SK-N-SH (cell line): ENCODE data around the gene CCDC160. TPM values are rescaled to one million over a fixed set of nuclear protein-coding genes. Genes with fewer than 3 reads are reported as not detected.
"Not testable (repeated sequence)": the region's sequence is repeated elsewhere in the genome, so short reads cannot be mapped to it uniquely, and the experiment has no call there.

ENCODE experiments used
- CTCF ChIA-PET: fragments of 300-600, 350-600 bp; formaldehyde crosslinking; extraction: SDS; loops from one replicate; lab custom pipeline; 2021; lab: Yijun Ruan, JAX
- POLR2A ChIA-PET: fragments of 350-600 bp; sonication (Branson Sonifier 250); formaldehyde crosslinking; extraction: SDS; loops from one replicate; lab custom pipeline; 2020; ENCODE audit warnings: antibody characterized with exemption, inconsistent platforms; lab: Yijun Ruan, JAX
- DNase-seq: peaks from one replicate; pipeline ENCODE4 v3.0.0; 2012
- H2AFZ ChIP-seq: fragments of 200-600 bp; sonication (generic); 2 replicates; pipeline ENCODE4 v1.8.1; 2016; ENCODE audit warnings: antibody characterized with exemption, mild to moderate bottlenecking, low read depth
- H3F3A ChIP-seq: fragments of 200-600 bp; sonication (generic); replicated peaks from 2 replicates; pipeline ENCODE3; 2016; ENCODE audit warnings: antibody characterized with exemption, mild to moderate bottlenecking; ENCODE audit not compliant: insufficient read depth
- H3K27ac ChIP-seq, 2 experiments: fragments of 200-500 bp in 1 of 2; fragments of 200-600 bp in 1 of 2; sonication (Bioruptor generic) in 1 of 2; sonication (generic), shearing (Covaris generic) in 1 of 2; 2 replicates each; pipeline versions ENCODE4 v1.5.1 to v1.6.1; 2014 to 2016; ENCODE audit warnings: low read depth in 2 of 2, inconsistent platforms in 1 of 2, low read length in 1 of 2, mild to moderate bottlenecking in 1 of 2, mixed read lengths in 1 of 2
- H3K27me3 ChIP-seq: fragments of 200-600 bp; sonication (generic), shearing (Covaris generic); 2 replicates; pipeline ENCODE4 v1.6.1; 2016; ENCODE audit warnings: mixed run types; ENCODE audit not compliant: insufficient read depth
- H3K36me3 ChIP-seq, 2 experiments: fragments of 200-500 bp in 1 of 2; fragments of 200-600 bp in 1 of 2; sonication (Bioruptor generic) in 1 of 2; sonication (generic) in 1 of 2; replicated peaks in 1 of 2; 2 replicates each; pipeline versions ENCODE3 to v1.5.1; 2014 to 2016; ENCODE audit warnings: low read length in 1 of 2, mild to moderate bottlenecking in 1 of 2; ENCODE audit not compliant: insufficient read depth in 2 of 2, control insufficient read depth in 1 of 2
- H3K4me1 ChIP-seq, 2 experiments: fragments of 200-500 bp in 1 of 2; fragments of 200-600 bp in 1 of 2; sonication (Bioruptor generic) in 1 of 2; sonication (generic), shearing (Covaris generic) in 1 of 2; 2 replicates each; pipeline versions ENCODE4 v1.5.1 to v1.6.1; 2014 to 2016; ENCODE audit warnings: low read depth in 1 of 2, low read length in 1 of 2, mixed run types in 1 of 2; ENCODE audit not compliant: insufficient read depth in 2 of 2, control insufficient read depth in 1 of 2
- H3K4me2 ChIP-seq: fragments of 200-600 bp; sonication (generic), shearing (Covaris generic); 2 replicates; pipeline ENCODE4 v1.6.1; 2017; ENCODE audit warnings: mixed run types
- H3K4me3 ChIP-seq, 2 experiments: fragments of 200-500 bp in 1 of 2; fragments of 200-600 bp in 1 of 2; sonication (Bioruptor generic) in 1 of 2; sonication (generic), shearing (Covaris generic) in 1 of 2; 2 replicates each; pipeline versions ENCODE4 v1.5.1 to v1.8.1; 2014 to 2016; ENCODE audit warnings: low read depth in 2 of 2, inconsistent platforms in 1 of 2, low read length in 1 of 2, mild to moderate bottlenecking in 1 of 2, mixed read lengths in 1 of 2, moderate library complexity in 1 of 2
- H3K79me2 ChIP-seq: fragments of 200-600 bp; sonication (generic); 2 replicates; pipeline ENCODE4 v1.8.1; 2017; ENCODE audit warnings: mild to moderate bottlenecking; ENCODE audit not compliant: insufficient read depth
- H3K9ac ChIP-seq: fragments of 200-600 bp; sonication (generic); 2 replicates; pipeline ENCODE4 v1.6.1; 2017; ENCODE audit warnings: mixed run types
- H3K9me2 ChIP-seq: fragments of 200-600 bp; sonication (generic); 2 replicates; pipeline ENCODE4 v1.6.1; 2017; ENCODE audit warnings: mixed run types
- H3K9me3 ChIP-seq: fragments of 200-600 bp; sonication (generic); 2 replicates; pipeline ENCODE4 v1.6.1; 2017; ENCODE audit warnings: mixed run types, mild to moderate bottlenecking, moderate library complexity
- H4K20me1 ChIP-seq: fragments of 200-600 bp; sonication (generic); 2 replicates; pipeline ENCODE4 v1.6.1; 2017; ENCODE audit warnings: mild to moderate bottlenecking, mixed run types; ENCODE audit not compliant: insufficient read depth
- ELF1 ChIP-seq: IDR thresholded peaks from 2 replicates; pipeline ENCODE4 v1.4.0; 2012
- EZH2phosphoT487 ChIP-seq: fragments of 200-600 bp; sonication (generic); IDR thresholded peaks from 2 replicates; pipeline ENCODE4 v1.6.1; 2017; ENCODE audit warnings: low read depth, mixed run types, mild to moderate bottlenecking, antibody characterized with exemption, moderate library complexity, borderline replicate concordance
- FOSL2 ChIP-seq: IDR thresholded peaks from 2 replicates; pipeline ENCODE4 v1.4.0; 2012; ENCODE audit warnings: low read depth, mild to moderate bottlenecking, moderate library complexity, borderline replicate concordance
- FOXJ3 ChIP-seq: sonication (generic); formaldehyde crosslinking; IDR thresholded peaks from 2 replicates; pipeline ENCODE4 v1.5.1; 2020; ENCODE audit warnings: mild to moderate bottlenecking, missing genetic modification reagents
- GATA2 ChIP-seq: sonication (generic); formaldehyde crosslinking; IDR thresholded peaks from 2 replicates; pipeline ENCODE4 v1.5.0; 2020; ENCODE audit warnings: mild to moderate bottlenecking, missing genetic modification reagents
- JUND ChIP-seq: IDR thresholded peaks from 2 replicates; pipeline ENCODE4 v1.4.0; 2012
- MEF2A ChIP-seq: IDR thresholded peaks from 2 replicates; pipeline ENCODE4 v1.4.0; 2012; ENCODE audit warnings: low read depth, borderline replicate concordance
- MXI1 ChIP-seq: IDR thresholded peaks from 2 replicates; pipeline ENCODE4 v1.6.1; 2012; ENCODE audit warnings: mild to moderate bottlenecking, low read depth, low read length, improper control_type of control experiment
- NFIC ChIP-seq: IDR thresholded peaks from 2 replicates; pipeline ENCODE4 v1.4.0; 2012; ENCODE audit warnings: borderline replicate concordance
- RAD21 ChIP-seq: IDR thresholded peaks from 2 replicates; pipeline ENCODE4 v1.6.1; 2012; ENCODE audit warnings: mild to moderate bottlenecking, low read length
- RXRA ChIP-seq: IDR thresholded peaks from 2 replicates; pipeline ENCODE4 v1.4.0; 2012; ENCODE audit warnings: low read depth, mild to moderate bottlenecking, borderline replicate concordance
- SIN3A ChIP-seq: IDR thresholded peaks from 2 replicates; pipeline ENCODE4 v1.6.1; 2012; ENCODE audit warnings: low read depth, mild to moderate bottlenecking, low read length, moderate library complexity, borderline replicate concordance
- SMC3 ChIP-seq: IDR thresholded peaks from 2 replicates; pipeline ENCODE4 v1.6.1; 2012; ENCODE audit warnings: low read depth, low read length, improper control_type of control experiment
- YY1 ChIP-seq: IDR thresholded peaks from 2 replicates; pipeline ENCODE4 v1.4.0; 2012; ENCODE audit warnings: low read depth, mild to moderate bottlenecking
- WGBS: methylation state at CpG from one replicate; pipeline ENCODE4 v1.1.6; 2017; ENCODE audit warnings: low lambda C conversion rate; 5-methylcytosine and 5-hydroxymethylcytosine counted together
- polyA plus RNA-seq, 3 experiments: library from polyadenylated mRNA; depleted of rRNA; stranded (reverse); fragments of >200 nt; gene quantifications; 2 replicates each; pipeline ENCODE4 v1.2.3, GENCODE V29; 2012
- TF ChIP-seq, protein P1 (sequence below): IDR thresholded peaks from 2 replicates; pipeline ENCODE4 v1.4.0; 2012; ENCODE audit warnings: low read depth, borderline replicate concordance
- TF ChIP-seq, protein P2 (sequence below): fragments of 150-350 bp; IDR thresholded peaks from 2 replicates; pipeline ENCODE4 v1.6.1; 2016; ENCODE audit warnings: mild to moderate bottlenecking, low read depth, low read length
- TF ChIP-seq, protein P3 (sequence below): IDR thresholded peaks from 2 replicates; pipeline ENCODE4 v1.4.0; 2012; ENCODE audit warnings: low read depth

CCDC160 gene
- polyA plus RNA-seq, 1 of the 3 experiments (the other 2 are of a cell fraction): not detected

DNA sequence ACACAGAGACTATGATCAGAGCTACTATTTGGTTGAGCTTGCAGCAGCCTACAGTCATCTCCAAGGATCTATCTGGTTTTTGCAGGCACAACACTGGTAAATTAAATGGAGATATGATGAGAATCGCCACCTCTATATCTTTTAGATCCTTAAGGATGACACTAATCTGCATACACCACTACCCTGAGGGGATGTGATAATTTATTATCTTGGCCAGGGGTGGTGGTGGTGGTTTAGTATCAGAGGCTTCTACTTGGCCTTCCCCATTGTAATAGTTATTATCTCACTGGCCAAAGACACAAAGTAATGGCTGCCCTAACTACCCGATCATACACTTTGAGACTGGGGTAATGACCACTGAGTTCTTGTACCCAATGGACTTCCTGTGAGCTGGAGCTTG is 21.2 kb downstream of the CCDC160 start:
- 37% methylated on average over 2 of the region's 2 CpGs for WGBS
- Histone ChIP-seq H3F3A (no peaks in the 10 kb centered on the region), H3K79me2 (no peaks in the 10 kb centered on the region), H3K27me3 (peaks cover 5% of the 10 kb centered on the region; the same call in 1 of the 2 replicates), H3K9ac (no peak overlapping the region), H3K4me3 (no peak overlapping the region), H3K27ac (no peak overlapping the region), H3K9me3 (no peaks in the 10 kb centered on the region), H3K9me2 (no peaks in the 10 kb centered on the region)
- CTCF ChIA-PET: interaction anchor here (1.0 kb wide), 1 partner anchor 35 kb away, joined by 3 read pairs; no protein-coding TSS in a partner anchor
- POLR2A ChIA-PET: no interaction called here
- no peak for DNase-seq
- TF ChIP-seq RAD21 (no peak), SIN3A (no peak), NFIC (no peak), SMC3 (no peak), JUND (no peak)
- TF ChIP-seq, protein P1, sequence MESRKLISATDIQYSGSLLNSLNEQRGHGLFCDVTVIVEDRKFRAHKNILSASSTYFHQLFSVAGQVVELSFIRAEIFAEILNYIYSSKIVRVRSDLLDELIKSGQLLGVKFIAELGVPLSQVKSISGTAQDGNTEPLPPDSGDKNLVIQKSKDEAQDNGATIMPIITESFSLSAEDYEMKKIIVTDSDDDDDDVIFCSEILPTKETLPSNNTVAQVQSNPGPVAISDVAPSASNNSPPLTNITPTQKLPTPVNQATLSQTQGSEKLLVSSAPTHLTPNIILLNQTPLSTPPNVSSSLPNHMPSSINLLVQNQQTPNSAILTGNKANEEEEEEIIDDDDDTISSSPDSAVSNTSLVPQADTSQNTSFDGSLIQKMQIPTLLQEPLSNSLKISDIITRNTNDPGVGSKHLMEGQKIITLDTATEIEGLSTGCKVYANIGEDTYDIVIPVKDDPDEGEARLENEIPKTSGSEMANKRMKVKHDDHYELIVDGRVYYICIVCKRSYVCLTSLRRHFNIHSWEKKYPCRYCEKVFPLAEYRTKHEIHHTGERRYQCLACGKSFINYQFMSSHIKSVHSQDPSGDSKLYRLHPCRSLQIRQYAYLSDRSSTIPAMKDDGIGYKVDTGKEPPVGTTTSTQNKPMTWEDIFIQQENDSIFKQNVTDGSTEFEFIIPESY: no peak
- TF ChIP-seq, all 33 proteins: peak for 0
- no peak overlapping the region for H2AFZ ChIP-seq
- H3K4me2 ChIP-seq: no peak overlapping the region
- peaks cover 0 to 3% of the 10 kb centered on the region in 2 experiments; a peak in 1 of 4 replicates for H3K4me1 ChIP-seq
- H4K20me1 ChIP-seq: no peaks in the 10 kb centered on the region
- H3K36me3 ChIP-seq: no peaks in the 10 kb centered on the region

DNA sequence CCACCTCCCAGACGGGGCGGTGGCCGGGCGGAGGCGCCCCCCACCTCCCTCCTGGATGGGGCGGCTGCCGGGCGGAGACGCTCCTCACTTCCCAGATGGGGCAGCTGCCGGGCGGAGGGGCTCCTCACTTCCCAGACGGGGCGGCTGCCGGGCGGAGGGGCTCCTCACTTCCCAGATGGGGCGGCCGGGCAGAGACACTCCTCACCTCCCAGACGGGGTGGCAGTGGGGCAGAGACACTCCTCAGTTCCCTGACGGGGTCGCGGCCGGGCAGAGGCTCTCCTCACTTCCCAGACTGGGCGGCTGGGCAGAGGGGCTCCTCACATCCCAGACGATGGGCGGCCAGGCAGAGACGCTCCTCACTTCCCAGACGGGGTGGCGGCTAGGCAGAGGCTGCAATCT is 49.0 kb downstream of the CCDC160 start:
- ChIA-PET POLR2A (interaction anchor here (0.7 kb wide), 1 partner anchor 118 kb away, joined by 6 read pairs; no protein-coding TSS in a partner anchor), CTCF (interaction anchor here (1.3 kb wide), 1 partner anchor 9 kb away, joined by 3 read pairs; no protein-coding TSS in a partner anchor)
- H3F3A ChIP-seq, H3K4me1 ChIP-seq, H3K4me3 ChIP-seq, H3K27ac ChIP-seq, H3K9me3 ChIP-seq, DNase-seq, H4K20me1 ChIP-seq, H3K36me3 ChIP-seq, H3K9me2 ChIP-seq, H2AFZ ChIP-seq, H3K4me2 ChIP-seq, H3K9ac ChIP-seq, H3K27me3 ChIP-seq, H3K79me2 ChIP-seq: not testable (repeated sequence)
- no CpG with 5 or more reads among the region's 28 CpGs for WGBS

DNA sequence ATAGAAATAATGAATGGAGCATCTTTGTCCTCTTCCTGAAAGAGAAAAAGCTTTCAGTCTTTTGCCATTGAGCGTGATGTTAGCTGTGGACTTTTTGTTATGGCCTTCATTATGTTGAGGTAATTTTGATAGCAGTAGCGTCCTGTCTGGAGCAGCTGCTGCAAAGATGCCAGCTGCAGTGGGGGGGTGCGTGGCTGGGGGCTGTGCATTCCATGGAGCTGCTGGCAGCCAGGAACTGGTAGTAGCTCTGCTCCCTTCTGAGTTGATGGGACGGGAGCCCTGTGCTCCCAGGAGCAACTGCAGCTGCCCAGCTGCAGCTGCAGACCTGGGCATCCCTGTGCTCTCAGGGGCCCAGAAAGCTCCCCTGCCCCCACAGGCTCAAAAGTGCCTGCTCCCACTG is 50.4 kb downstream of the CCDC160 start:
- Histone ChIP-seq H3K4me3 (no peak overlapping the region), H3K27ac (no peak overlapping the region), H3K4me2 (no peak overlapping the region), H2AFZ (no peak overlapping the region), H4K20me1 (no peaks in the 10 kb centered on the region), H3K9ac (no peak overlapping the region), H3K36me3 (no peaks in the 10 kb centered on the region), H3F3A (no peaks in the 10 kb centered on the region), H3K4me1 (peaks cover 0 to 3% of the 10 kb centered on the region in 2 experiments; a peak in 1 of 4 replicates), H3K27me3 (no peaks in the 10 kb centered on the region), H3K79me2 (no peaks in the 10 kb centered on the region), H3K9me2 (no peaks in the 10 kb centered on the region), H3K9me3 (no peaks in the 10 kb centered on the region)
- DNase-seq: peak; percentile 13
- WGBS: 15% methylated on average over 3 of the region's 4 CpGs
- POLR2A ChIA-PET: no interaction called here
- CTCF ChIA-PET: no interaction called here
- TF ChIP-seq SIN3A (no peak), MEF2A (no peak), EZH2phosphoT487 (no peak), FOXJ3 (CRISPR knock-in tag) (no peak), RXRA (no peak), ELF1 (no peak), GATA2 (CRISPR knock-in tag) (no peak), FOSL2 (no peak), RAD21 (no peak), YY1 (no peak), JUND (no peak), MXI1 (no peak)
- TF ChIP-seq, protein P2, sequence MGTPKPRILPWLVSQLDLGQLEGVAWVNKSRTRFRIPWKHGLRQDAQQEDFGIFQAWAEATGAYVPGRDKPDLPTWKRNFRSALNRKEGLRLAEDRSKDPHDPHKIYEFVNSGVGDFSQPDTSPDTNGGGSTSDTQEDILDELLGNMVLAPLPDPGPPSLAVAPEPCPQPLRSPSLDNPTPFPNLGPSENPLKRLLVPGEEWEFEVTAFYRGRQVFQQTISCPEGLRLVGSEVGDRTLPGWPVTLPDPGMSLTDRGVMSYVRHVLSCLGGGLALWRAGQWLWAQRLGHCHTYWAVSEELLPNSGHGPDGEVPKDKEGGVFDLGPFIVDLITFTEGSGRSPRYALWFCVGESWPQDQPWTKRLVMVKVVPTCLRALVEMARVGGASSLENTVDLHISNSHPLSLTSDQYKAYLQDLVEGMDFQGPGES: no peak
- TF ChIP-seq, protein P3, sequence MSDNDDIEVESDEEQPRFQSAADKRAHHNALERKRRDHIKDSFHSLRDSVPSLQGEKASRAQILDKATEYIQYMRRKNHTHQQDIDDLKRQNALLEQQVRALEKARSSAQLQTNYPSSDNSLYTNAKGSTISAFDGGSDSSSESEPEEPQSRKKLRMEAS: no peak
